Stimulated activated CD8-positive, alpha-beta memory T cell treated with anti-CD3 and anti-CD28 coated beads, Interleukin-4, amount 100 ng/mL, for 48 hours (primary cell): Measurements from ENCODE around the gene LNPEP.
"Not testable (repeated sequence)": the region's sequence is repeated elsewhere in the genome, so short reads cannot be mapped to it uniquely, and the experiment has no call there.

ENCODE experiments used
- DNase-seq: peaks from one replicate; pipeline ENCODE4 v3.0.0-alpha.2; 2020

LNPEP gene

DNA sequence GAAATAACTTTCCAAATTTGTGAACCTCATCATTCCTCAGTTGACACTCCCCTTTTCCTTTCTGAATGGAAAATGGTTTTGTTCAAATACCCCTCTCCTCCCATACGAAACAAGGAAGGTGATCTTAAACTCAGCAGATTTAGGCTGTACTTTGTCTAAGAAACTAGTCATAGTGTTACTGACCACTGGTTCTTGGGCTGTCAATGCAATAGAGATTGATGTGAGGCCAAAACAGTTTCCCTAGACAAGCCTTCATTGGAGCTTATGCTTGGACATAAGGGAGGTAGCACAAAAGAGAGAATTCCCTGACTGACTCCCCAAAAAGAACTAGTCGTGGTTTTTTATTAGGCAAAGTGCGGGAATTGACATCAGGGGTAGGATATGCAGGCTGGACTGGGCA is 5.3 kb upstream of the LNPEP start:
- no peak for DNase-seq

DNA sequence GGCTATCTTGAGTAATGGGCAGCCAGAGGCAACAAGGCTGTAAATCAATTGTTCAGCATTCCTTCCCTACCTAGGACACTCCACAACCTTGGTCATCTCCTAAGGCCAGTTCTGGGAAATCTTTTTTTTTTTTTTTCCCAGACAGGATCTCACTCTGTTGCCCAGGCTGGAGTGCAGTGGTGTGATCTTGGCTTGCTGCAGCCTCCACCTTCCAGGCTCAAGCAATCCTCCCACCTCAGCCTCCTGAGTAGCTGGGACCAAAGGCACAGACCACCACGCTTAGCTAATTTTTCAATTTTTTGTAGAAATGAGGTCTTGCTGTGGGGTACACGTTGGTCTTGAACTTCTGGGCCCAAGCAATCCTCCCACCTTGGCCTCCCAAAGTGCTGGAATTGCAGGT is 4.8 kb upstream of the LNPEP start:
- DNase-seq: not testable (repeated sequence)

DNA sequence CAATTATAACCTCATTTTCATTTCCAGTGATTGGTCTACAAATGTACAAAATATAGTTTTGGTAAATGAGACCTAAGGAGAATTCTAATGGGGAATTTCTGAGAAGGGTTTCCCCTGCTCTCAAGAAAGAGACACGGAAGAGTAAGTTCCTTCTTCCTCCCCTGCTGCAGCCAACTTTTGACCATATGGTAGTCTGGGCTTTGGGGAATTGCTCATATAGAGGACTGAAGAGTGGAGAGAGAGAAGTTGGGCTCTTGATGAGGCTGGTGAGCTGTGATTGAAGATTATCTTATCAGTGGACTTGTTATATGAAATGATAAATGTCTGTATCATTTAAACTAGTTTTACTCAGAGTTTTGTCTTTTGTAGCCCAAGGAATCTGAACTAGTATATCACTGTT is 4.3 kb upstream of the LNPEP start:
- DNase-seq: no peak

DNA sequence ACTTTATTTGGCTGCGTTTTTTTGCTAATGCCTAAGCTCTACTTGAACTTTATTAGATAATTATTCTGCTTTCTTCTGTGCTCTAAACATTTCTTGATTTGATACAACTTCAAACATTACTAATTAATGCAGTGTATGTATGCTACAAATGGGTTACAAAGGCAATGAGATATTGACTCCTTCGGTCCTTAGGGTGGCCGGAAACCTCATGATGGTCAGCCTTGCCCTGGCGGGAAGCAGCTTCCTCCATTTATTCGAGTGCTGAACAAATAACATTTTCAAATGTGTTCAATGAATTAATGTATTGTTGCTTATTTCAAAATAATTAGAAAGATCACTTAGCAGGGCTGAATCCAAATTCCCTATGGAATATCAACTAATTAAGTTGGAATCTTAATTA is 3.9 kb upstream of the LNPEP start:
- no peak for DNase-seq

DNA sequence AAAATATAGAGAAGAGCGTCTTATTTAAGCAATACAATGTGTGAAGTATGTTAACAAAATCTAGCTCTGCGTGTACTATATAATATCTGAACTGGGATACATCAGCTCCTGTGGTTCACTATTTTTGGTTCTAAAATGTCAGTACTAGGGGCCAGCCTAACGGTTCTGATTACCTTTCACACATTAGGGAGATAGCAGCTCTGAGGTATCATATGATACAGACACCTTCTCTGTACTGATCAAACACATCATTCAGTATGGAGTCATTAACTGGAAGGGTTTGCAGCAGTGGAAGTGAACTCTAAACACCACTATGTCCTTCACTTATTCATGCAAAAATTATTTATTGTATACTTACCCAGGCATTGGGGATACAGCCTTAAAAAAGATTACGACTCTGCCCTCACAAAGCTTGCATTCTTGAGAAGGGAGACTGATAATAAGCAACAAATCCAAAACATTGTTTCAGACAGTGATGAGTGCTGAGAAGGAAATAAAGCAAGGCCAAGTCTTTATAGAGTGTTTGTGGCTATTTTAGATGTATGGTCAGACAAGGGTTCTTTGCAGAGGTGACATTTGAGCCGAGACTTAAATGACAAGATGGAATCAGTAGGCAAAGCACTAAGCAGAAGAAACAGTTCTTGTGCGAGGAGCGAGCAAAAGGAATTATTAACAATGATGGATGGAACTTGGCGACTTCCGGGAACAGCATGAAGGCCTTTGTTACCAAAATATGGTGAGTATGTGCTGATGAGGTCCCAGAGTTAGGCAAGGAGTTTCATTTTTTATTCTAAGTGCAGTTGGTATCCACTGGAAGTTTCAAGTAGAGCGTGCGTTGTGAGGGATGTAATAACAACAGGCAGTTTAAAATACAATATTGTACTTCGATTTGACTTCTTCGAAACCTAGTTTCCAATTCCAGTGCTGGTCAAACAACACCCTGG is 1.8 kb upstream of the LNPEP start:
- no peak for DNase-seq

DNA sequence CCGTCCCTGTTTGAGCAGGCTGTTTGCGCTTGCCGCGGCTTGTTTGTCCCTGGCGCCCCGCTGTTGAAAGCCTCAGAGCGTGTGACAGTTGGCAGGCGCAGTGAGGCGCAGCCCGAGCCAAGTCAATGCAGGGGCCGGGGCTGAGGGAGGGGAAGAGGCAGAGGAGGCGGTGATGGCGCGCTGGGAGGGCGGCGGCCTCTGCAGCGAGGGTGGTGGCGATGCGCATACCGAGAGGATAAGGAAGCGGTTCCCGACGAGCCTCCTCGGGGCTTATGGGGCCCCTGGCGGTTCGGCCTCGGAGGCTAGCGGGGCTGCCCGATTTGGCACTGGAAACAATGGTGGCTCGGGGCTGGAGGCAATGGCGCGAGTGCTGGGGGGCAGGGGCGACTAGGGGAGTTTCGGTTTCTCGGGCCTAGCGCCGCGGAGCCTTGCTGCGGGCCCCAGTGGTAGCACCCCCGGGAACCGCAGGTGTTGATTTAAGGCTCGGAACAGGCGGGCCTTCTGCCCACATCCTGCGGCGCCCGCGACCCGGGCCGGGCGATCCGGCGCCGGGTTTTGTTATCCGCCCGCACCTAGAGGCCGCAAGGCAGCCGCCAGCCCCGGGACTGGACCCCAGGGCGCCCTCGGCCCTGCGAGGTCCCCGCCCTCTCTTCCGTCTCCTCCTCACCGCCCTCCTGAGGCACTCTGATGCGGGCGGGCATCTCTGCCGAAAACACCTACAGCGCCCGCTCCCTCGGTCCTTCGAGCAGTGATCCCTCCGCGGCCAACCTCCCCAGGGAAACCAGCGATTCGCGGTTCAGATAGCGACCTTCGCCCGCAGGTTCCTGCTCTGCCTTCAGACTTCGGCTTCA is 947 bp upstream of the LNPEP start:
- DNase-seq: peak; percentile 95

DNA sequence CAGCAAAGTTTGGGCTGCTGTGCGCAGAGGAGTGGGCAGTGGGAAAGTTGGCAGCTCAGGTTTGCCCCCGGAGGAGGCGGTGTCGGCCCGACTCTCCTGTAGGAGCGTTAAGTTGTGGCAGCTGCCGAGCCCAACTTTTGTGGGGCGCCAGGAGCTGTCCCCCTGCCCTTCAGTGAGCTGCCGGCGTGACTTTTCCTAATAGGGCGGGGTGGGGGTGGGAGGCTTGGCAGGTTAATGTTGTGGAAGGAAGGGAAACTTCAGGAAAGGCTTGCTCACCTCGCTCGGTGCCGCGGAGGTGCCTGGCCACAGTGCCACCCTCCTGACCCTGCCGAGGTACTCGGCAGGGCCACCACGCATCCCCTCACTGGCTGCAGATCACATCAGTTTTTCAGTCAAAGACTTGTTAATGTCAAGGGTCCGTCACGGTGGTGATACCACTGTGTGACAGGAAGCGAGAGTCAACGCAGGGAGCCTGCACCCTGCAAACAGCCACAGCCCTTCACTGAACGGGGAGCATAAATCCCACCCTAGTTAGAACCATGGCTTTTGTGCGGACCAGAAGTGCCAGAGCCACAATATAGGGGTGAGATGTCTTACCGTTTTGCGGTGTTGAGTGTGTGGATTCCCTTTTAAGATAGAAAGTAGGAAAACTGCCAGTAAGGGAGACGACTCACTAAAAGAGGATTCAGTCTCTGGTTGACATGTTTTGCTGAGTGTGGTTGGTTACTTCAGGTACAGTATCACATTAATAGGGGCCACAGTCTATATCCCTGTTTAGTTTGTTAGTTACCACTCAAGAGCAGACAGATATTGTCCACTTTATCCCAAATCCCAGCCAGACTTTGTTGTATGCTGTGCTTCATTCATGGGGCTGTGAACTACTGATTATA is 796 bp downstream of the LNPEP start:
- DNase-seq: peak; percentile 69

DNA sequence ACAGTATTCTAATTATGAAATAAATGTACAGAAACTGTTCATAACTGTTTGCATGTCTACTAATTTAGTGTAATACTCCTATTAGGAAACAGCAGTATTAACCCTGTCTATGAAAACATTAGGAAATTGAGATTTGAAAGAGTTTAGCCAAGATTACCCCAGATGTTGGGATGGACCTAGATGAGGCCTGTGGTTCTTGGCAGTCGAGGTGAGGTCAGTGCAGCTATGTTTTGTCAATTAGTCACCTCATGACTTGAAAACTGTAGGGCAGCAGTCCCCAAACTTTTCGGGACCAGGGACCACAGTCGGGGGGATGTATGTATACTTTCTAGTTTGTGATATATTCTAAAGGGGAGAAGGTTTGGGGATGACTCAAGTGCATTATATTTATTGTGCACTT is 4.7 kb downstream of the LNPEP start:
- DNase-seq: no peak

DNA sequence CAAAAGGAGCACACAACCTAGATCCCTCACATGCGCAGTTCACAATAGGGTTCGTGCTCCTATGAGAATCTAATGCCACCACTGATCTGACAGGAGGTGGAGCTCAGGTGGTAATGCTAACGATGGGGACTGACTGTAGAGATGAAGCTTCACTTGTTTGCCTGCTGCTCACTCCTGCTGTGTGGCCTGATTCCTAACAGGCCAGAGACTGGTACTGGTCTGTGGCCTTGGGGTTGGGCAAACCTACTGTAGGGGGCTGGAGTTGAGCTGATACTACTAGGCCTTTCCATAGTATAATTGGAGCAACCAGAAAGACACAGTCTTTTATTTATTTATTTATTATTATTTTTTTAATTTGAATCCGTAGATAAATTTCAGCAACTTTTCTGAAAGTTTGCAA is 5.3 kb downstream of the LNPEP start:
- no peak for DNase-seq

DNA sequence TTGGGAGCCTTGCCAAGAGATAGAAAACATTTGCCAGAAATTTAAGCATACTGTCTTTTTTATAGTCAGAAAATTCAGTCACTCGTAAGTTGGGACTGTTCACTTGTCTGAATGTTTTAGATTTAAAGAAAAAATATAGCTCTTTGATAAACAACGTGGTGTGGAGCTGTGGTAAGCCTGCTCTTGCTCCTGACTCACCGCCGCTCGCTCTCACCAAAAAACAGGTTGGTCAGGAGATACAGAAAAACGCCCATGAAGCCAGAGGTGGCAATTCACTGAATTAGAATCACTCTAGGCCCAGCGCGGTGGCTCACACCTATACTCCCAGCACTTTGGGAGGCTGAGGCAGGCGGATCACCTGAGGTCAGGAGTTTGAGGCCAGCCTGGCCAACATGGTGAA is 6.2 kb downstream of the LNPEP start:
- no peak for DNase-seq

DNA sequence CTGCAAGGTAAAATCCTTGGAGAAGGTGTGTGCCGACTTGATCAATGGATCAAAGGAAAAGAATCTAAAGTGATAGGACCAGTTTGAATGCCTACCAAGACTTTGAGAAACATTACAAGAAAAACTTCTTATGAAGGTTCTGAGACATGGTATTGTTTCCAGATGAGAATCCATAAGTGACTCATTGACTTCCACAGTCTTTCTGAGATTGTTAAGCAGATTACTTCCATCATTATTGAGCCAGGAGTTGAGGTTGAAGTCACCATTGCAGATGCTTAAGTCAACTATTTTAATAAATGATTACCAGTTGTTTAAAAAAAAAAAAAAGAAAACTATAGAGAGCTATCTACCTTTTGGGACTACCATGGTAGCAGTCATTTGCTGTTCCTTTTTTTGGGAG is 7.0 kb downstream of the LNPEP start:
- no peak for DNase-seq

DNA sequence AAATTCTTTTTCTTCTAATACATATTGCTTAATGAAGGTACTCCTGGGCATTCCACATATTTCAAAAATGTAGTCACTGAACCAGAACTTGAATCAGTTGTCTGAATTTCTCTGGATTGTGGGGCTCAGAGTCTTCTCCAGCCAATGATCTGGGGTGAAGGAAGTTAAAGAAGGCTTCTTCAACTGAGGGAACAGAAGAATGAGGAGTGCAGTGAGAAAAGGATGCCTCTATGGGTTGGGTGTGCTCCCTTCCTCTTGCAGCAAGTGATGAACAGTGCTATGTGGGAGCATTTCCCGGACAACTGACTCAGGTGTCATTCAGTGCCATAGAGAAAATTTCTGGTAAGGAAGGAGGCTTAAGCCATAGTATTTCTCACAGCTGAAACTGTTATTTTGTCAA is 7.9 kb downstream of the LNPEP start:
- no peak for DNase-seq

DNA sequence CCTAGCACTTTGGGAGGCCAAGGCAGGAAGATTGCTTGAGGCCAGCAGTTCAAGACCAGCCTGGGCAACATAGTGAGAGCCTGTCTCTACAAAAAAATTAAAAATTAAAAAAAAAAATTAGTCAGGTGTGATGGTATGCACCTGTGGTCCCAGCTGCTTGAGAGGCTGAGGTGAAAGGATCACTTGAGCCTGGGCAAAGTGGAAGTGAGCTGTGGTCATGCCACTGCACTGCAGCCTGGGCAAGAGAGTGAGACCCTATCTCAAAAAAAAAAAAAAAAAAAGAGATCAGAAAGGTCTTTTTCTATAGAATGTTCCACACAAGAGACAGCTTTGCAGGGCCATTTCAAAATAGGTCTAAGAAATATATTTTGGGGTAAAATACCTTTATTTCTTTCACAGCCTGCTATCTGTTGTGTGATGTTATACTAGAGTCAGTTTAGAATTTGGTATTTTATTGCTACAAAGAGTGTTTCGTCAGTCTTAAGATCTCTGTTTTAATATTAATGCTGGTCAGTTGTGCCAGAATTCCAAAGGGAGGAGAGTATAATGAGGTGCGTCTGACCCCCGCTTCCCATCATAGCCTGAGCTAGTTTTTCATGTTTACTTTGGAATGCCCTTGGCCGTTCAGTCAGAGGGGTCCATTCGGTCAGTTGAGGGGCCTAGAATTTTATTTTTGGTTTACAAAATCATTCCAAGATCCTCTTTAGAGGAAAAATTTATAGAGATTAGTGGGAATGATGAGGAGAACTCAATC is 9.4 kb downstream of the LNPEP start:
- DNase-seq: no peak

DNA sequence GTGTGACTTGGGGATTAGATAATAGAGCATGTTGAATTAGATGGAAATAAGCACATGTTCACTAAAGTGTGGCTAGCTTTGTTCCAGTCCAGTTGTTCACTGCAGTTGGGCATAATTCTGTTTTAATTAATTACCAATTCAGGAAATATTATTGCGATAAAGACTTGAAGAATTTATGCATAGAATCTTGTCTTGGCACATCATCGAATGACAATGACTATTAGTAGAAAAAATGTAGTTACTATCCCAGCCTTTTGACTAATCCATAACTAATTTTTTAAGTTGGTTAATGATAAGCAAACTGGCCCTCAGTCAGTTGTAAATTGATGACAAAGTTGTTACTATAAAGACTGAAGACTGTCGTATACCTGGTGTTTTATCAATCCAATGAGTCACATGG is 10.5 kb downstream of the LNPEP start:
- no peak for DNase-seq

DNA sequence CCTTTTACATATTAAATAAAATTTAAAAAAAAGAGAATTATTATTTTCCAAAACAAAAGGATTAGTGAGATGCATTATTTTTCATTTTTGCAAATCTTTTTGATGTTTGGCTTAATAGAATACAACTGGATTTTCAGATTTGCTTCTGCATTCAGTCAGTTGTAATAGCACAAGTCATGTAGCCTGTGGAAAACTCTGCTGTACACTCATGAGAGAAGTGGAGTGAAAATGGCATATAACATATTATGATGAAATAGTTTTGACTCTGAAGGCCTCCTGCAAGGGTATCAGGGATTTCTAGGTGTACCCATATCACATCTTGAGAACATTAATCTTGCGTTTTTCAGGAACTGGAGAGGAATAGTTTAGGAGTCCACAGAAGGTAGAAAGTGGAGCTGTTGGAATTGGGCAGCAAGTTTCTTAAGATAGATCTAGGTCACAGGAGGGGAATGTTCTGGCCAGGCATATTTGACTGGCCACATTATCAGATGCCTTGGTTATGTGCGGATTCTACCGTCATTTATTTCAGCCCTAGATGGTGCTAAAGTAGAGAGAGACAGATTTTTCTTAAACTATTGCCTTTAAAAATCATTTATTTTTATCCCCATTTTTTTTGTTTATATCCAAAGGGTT is 16.4 kb downstream of the LNPEP start:
- DNase-seq: no peak

DNA sequence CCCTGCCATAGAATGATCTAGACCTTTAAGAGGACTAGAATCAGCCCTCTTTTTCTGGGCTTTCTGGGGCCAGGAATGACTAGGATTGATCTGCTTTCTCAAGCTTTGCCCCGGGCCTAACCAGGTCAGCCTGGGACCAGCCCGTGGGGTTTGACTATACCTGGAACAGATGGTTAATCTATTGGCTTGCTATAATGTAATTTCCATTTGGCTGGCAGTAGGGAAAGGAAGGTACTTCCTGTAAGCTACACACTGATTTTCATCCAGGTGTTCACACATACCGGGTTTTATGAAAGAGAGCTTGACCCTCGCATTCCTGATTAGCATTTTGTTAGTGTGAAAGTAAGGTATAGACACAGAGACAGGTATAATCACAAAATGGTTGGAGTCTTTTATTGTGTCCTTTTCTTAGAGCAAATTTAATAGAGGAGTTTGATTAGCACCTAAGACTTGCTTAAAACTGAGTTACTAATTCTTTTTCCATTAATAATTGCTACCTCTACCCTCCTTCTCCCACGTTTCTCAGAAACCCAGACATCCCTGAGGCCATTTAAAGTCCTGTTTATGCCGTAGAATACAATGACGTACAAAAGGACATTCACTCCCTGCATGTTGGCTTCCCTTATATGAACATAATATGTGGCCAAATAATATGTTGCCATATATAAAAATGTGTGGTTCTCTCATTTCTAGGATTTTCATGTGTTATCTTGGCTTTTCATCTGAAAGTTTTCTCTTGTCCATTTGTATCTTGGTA is 17.3 kb downstream of the LNPEP start:
- no peak for DNase-seq

DNA sequence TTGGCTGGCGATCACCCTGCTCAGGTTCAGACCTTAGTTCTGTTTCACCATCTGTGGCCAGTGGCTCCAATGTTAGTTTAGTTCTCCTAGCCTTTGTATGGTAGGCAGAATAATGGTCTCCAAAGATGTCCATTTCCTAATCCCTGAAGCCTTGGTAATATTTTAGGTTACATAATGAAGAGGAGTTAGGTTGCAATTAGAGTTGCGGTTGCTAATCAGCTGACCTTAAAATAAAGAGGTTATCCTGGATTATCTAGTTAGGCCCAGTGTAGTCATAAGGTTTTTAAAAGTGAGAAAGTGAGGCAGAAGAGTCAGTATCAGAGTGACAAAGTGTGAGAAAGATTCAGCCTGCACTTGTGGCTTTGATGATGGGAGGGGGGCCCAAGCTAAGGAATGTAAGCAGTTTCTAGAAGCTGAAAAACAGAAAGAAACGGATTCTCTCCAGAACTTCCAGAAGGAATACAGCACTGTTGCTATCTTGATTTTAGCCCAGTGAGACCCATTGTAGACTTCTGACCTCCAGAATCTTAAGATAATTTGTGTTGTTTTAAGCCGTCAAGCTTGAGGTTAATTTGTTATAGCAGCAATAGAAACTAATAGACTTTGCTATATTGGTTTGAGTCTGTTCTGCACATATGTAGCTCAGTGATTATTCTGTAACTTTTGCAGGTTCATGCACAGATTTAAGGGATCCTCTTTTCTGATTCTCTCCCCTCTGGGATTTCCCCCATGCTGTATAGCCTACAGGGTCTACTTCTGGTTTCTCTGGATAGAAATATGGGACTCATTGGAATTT is 21.6 kb downstream of the LNPEP start:
- no peak for DNase-seq

DNA sequence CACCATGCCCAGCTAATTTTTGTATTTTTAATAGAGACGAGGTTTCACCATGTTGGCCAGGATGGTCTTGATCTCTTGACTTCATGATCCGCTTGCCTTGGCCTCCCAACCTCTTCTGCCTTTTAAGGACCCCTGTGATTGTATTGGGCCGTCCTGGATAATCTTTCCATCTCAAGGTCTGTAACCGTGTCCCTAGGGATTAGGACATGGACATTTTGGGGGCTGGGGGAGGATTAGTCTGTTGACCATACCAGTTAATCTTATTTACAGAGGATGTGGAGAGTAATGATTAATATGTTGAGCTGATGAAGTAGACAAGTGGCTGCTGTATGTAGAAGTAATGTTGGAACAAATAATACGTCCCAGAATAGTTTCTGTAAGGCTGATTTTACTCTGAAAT is 23.1 kb downstream of the LNPEP start:
- DNase-seq: no peak

DNA sequence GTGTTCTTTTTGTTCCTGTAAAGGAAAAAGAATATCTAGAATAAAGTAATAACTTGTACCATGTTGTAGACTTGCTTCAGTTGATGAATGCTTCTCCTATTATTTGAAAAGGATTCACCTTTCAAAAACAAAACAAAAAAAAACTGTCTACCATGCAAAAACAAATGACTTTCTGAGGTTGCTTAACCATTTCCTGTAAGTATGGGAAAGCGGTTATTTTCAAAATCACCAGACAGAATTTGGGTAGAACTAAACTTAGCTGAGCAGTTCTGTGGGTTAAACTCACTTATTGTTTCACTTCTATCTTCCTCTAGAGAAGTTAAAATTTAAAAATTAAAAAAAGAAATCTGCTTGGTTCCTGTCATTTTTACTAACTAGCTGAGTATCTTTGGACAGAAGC is 25.2 kb downstream of the LNPEP start:
- no peak for DNase-seq

DNA sequence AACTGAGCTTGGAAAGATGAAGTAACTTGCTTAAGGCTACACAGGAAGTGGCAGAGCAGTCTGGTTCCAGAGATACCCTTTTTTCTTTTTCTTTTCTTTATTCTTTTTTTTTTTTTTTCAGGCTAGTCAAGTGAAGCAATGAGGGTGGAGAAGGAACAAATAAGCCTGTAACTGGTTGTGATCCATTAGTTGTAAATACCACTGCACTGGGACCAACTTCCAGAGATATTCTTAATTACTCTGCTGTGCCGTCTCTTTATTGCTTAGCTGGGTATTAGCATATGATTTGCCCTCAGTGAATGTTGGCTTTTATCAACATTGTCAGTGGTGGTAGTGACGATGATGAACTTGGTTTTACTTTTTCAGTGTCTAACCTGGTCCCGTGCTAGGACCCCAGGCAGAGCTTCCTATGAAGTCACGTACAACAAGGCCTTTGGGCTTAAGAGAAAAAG is 26.7 kb downstream of the LNPEP start:
- no peak for DNase-seq
